ENCODE results near the gene ZNF345. TPM values are rescaled to one million over a fixed set of nuclear protein-coding genes. Genes with fewer than 3 reads are reported as not detected.

ZNF345 gene
- total RNA-seq, 4 donors from 2014 or later: 5.9 to 25.6 (median 12.8) TPM

GRCh38 chr19:36847968-36848367 is 2.7 kb upstream of the ZNF345 start:
- Histone ChIP-seq H3K4me3 (no peak overlapping the region), H3K27me3 (no peaks in the 10 kb centered on the region), H3K27ac (no peak overlapping the region), H3K9me3 (no peaks in the 10 kb centered on the region), H3K4me1 (peaks cover 0 to 4% of the 10 kb centered on the region in 2 donors), H3K36me3 (no peaks in the 10 kb centered on the region)
- intact Hi-C loops (cut with DNase I; ENCODE audit: low total_unique reads): no loop called here
- no peak for TF ChIP-seq CTCF (IDR thresholded peaks at IDR 0.05)
- no peak for TF ChIP-seq POLR2A (IDR thresholded peaks at IDR 0.05)
- DNase-seq: no peak

GRCh38 chr19:36849701-36850558 is 746 bp upstream of the ZNF345 start:
- Histone ChIP-seq H3K27me3 (no peaks in the 10 kb centered on the region), H3K27ac (peak overlapping the region; percentile 87 to 94), H3K9me3 (no peaks in the 10 kb centered on the region), H3K4me3 (peak overlapping the region; percentile 71 to 85), H3K4me1 (peaks cover 0 to 4% of the 10 kb centered on the region in 2 donors), H3K36me3 (no peaks in the 10 kb centered on the region)
- intact Hi-C loops (cut with DNase I; ENCODE audit: low total_unique reads): no loop called here
- peak; percentile 88 to 90 for DNase-seq
- TF ChIP-seq CTCF (IDR thresholded peaks at IDR 0.05) (no peak), POLR2A (IDR thresholded peaks at IDR 0.05) (peak; percentile 32 to 36)

- H3K9me3 ChIP-seq: peaks cover 0 to 10% of the 10 kb centered on the region in 2 donors
- H3K27me3 ChIP-seq: no peaks in the 10 kb centered on the region
- H3K4me3 ChIP-seq: no peak overlapping the region
- peaks cover 0 to 4% of the 10 kb centered on the region in 2 donors for H3K4me1 ChIP-seq
- intact Hi-C loops (cut with DNase I; ENCODE audit: low total_unique reads): no loop called here
- H3K36me3 ChIP-seq: no peaks in the 10 kb centered on the region
- TF ChIP-seq POLR2A (IDR thresholded peaks at IDR 0.05) (no peak), CTCF (IDR thresholded peaks at IDR 0.05) (no peak)
- DNase-seq: no peak
- no peak overlapping the region for H3K27ac ChIP-seq
These were observed 1.2 kb downstream of the ZNF345 start for GRCh38 chr19:36851898-36852297.

GRCh38 chr19:36876993-36877938 is 26.6 kb downstream of the ZNF345 start:
- Histone ChIP-seq H3K4me1 (no peaks in the 10 kb centered on the region), H3K27ac (no peak overlapping the region), H3K4me3 (no peak overlapping the region), H3K36me3 (no peaks in the 10 kb centered on the region), H3K9me3 (peaks cover 9 to 97% of the 10 kb centered on the region in 2 donors), H3K27me3 (peaks cover 0 to 4% of the 10 kb centered on the region in 2 donors)
- no peak for DNase-seq
- intact Hi-C loops (cut with DNase I; ENCODE audit: low total_unique reads): no loop called here
- no peak for TF ChIP-seq POLR2A (IDR thresholded peaks at IDR 0.05)
- no peak for TF ChIP-seq CTCF (IDR thresholded peaks at IDR 0.05)

Data from uterus (tissue), 4 donors.